Natural killer cell (primary cell): Measurements from ENCODE around the gene CEP112. TPM values are rescaled to one million over a fixed set of nuclear protein-coding genes. Genes with fewer than 3 reads are reported as not detected.

Source experiments
- ATAC-seq, 3 donors: fragments of 150-1000 bp in 2 of 3; fragments of 200-7000 bp in 1 of 3; cut with Tn5 transposase; 1 replicate in 1 of 3; 2 replicates in 2 of 3; pipeline ENCODE4 v1.10.0; 2021; ENCODE audit warnings: mild to moderate bottlenecking in 2 of 3, moderate library complexity in 2 of 3
- DNase-seq, 2 donors: peaks; one replicate each; pipeline versions ENCODE4 v3.0.0 to v3.0.0-alpha.2; 2013 to 2021; ENCODE audit warnings: mixed read lengths in 1 of 2
- H3K27ac ChIP-seq: one replicate; pipeline ENCODE4 v1.5.1; 2013; ENCODE audit warnings: mild to moderate bottlenecking, low read length
- H3K27me3 ChIP-seq: one replicate; pipeline ENCODE4 v1.6.1; 2013; ENCODE audit warnings: low read length; ENCODE audit not compliant: control insufficient read depth, insufficient read depth
- H3K36me3 ChIP-seq: one replicate; pipeline ENCODE4 v1.6.1; 2013; ENCODE audit warnings: low read length; ENCODE audit not compliant: control insufficient read depth, insufficient read depth
- H3K4me1 ChIP-seq: one replicate; pipeline ENCODE4 v1.6.1; 2013; ENCODE audit warnings: low read length; ENCODE audit not compliant: control insufficient read depth, insufficient read depth
- H3K4me3 ChIP-seq: one replicate; pipeline ENCODE4 v1.5.1; 2013; ENCODE audit warnings: low read length
- H3K9me3 ChIP-seq: one replicate; pipeline ENCODE4 v1.6.1; 2013; ENCODE audit warnings: low read length; ENCODE audit not compliant: control insufficient read depth, insufficient read depth
- H3K27ac Mint-ChIP-seq, 2 donors: one replicate each; pipeline ENCODE4 v1.8.0; 2022; ENCODE audit warnings: mild to moderate bottlenecking in 2 of 2, mixed read lengths in 2 of 2, moderate library complexity in 1 of 2
- H3K27me3 Mint-ChIP-seq, 2 donors: one replicate each; pipeline ENCODE4 v1.8.0; 2022; ENCODE audit warnings: low read depth in 2 of 2, mixed read lengths in 2 of 2
- H3K36me3 Mint-ChIP-seq: one replicate; pipeline ENCODE4 v1.8.0; 2022; ENCODE audit warnings: mixed read lengths
- H3K4me1 Mint-ChIP-seq, 2 donors: one replicate each; pipeline ENCODE4 v1.8.0; 2022; ENCODE audit warnings: mixed read lengths in 2 of 2
- H3K4me3 Mint-ChIP-seq: one replicate; pipeline ENCODE4 v1.8.0; 2022; ENCODE audit warnings: mild to moderate bottlenecking, moderate library complexity, mixed read lengths
- H3K9me3 Mint-ChIP-seq, 2 donors: one replicate each; pipeline ENCODE4 v1.8.0; 2022; ENCODE audit warnings: mixed read lengths in 2 of 2
- CTCF ChIP-seq: fragments of 200-600 bp; IDR thresholded peaks from one replicate; pipeline ENCODE4 v1.8.0; 2022; ENCODE audit warnings: antibody characterized with exemption
- WGBS: methylation state at CpG from one replicate; pipeline ENCODE4 v1.1.7; 2013; ENCODE audit warnings: missing lambda C conversion rate; ENCODE audit not compliant: insufficient coverage; 5-methylcytosine and 5-hydroxymethylcytosine counted together
- intact Hi-C: fragments of 100-400 bp; cut with micrococcal nuclease; formaldehyde crosslinking; loops from one replicate; pipeline ENCODE4 v1.14.2; 2022
- total RNA-seq, 4 donors: library from RNA; stranded (reverse); fragments of 120-200 nt in 1 of 4; gene quantifications; one replicate each; pipeline versions ENCODE4 v1.2.3 to v1.2.4, GENCODE V29; 2013 to 2022

The CEP112 gene
- total RNA-seq, 3 donors from 2014 or later (not counting 1 experiment from before 2014, with no cell fraction given): 0.60 to 1.1 (median 0.85) TPM

- Histone ChIP-seq H3K4me1 (no peaks in the 10 kb centered on the region), H3K4me3 (no peak overlapping the region), H3K36me3 (no peaks in the 10 kb centered on the region), H3K9me3 (no peaks in the 10 kb centered on the region), H3K27ac (no peak overlapping the region), H3K27me3 (no peaks in the 10 kb centered on the region)
- H3K36me3 Mint-ChIP-seq: no peaks in the 10 kb centered on the region
- DNase-seq: no peak
- H3K4me1 Mint-ChIP-seq: no peaks in the 10 kb centered on the region
- no peak for TF ChIP-seq CTCF
- H3K27me3 Mint-ChIP-seq: peaks cover 13 to 14% of the 10 kb centered on the region in 2 donors
- H3K9me3 Mint-ChIP-seq: peaks cover under 1 to 3% of the 10 kb centered on the region in 2 donors
- H3K4me3 Mint-ChIP-seq: no peak overlapping the region
- intact Hi-C loops: no loop called here
- no peak overlapping the region for H3K27ac Mint-ChIP-seq
- no peak for ATAC-seq
- WGBS: 92% methylated on average over 3 of the region's 3 CpGs
Measured at GRCh38 chr17:65655706-65656105, 536.2 kb downstream of the CEP112 start.

- Mint-ChIP-seq H3K27ac (no peak overlapping the region), H3K27me3 (peaks cover 0 to 21% of the 10 kb centered on the region in 2 donors), H3K4me1 (no peaks in the 10 kb centered on the region), H3K9me3 (peaks cover 3 to 4% of the 10 kb centered on the region in 2 donors), H3K4me3 (no peak overlapping the region), H3K36me3 (no peaks in the 10 kb centered on the region)
- H3K4me3 ChIP-seq: no peak overlapping the region
- intact Hi-C loops: no loop called here
- no peaks in the 10 kb centered on the region for H3K4me1 ChIP-seq
- no peak for TF ChIP-seq CTCF
- H3K27me3 ChIP-seq: no peaks in the 10 kb centered on the region
- H3K27ac ChIP-seq: no peak overlapping the region
- DNase-seq (no peak), ATAC-seq (no peak)
- H3K9me3 ChIP-seq: peaks cover 6% of the 10 kb centered on the region
- WGBS: 86% methylated on average over 1 of the region's 1 CpG
- H3K36me3 ChIP-seq: no peaks in the 10 kb centered on the region
Measured at GRCh38 chr17:65644545-65644944, 547.4 kb downstream of the CEP112 start.

GRCh38 chr17:65638221-65638975 lies 553.5 kb downstream of the CEP112 start:
- TF ChIP-seq CTCF: no peak
- no peak overlapping the region for H3K4me3 ChIP-seq
- no peaks in the 10 kb centered on the region for H3K9me3 ChIP-seq
- intact Hi-C loops: no loop called here
- Mint-ChIP-seq H3K9me3 (peaks cover 0 to 2% of the 10 kb centered on the region in 2 donors), H3K4me3 (no peak overlapping the region), H3K27me3 (peaks cover 2 to 13% of the 10 kb centered on the region in 2 donors), H3K27ac (no peak overlapping the region), H3K4me1 (no peaks in the 10 kb centered on the region), H3K36me3 (no peaks in the 10 kb centered on the region)
- ATAC-seq (no peak), DNase-seq (no peak)
- H3K27ac ChIP-seq: no peak overlapping the region
- no peaks in the 10 kb centered on the region for H3K36me3 ChIP-seq
- WGBS: 96% methylated on average over 8 of the region's 9 CpGs
- H3K4me1 ChIP-seq: no peaks in the 10 kb centered on the region
- no peaks in the 10 kb centered on the region for H3K27me3 ChIP-seq

- Mint-ChIP-seq H3K36me3 (no peaks in the 10 kb centered on the region), H3K27ac (no peak overlapping the region), H3K27me3 (peaks cover 2 to 19% of the 10 kb centered on the region in 2 donors), H3K9me3 (peaks cover 0 to 2% of the 10 kb centered on the region in 2 donors), H3K4me3 (no peak overlapping the region), H3K4me1 (no peaks in the 10 kb centered on the region)
- Histone ChIP-seq H3K9me3 (no peaks in the 10 kb centered on the region), H3K27me3 (no peaks in the 10 kb centered on the region), H3K27ac (no peak overlapping the region), H3K4me1 (no peaks in the 10 kb centered on the region), H3K36me3 (no peaks in the 10 kb centered on the region), H3K4me3 (no peak overlapping the region)
- ATAC-seq: no peak
- 92% methylated on average over 3 of the region's 3 CpGs for WGBS
- TF ChIP-seq CTCF: no peak
- intact Hi-C loops: no loop called here
- DNase-seq: no peak
Measured at GRCh38 chr17:65637786-65638185, 554.1 kb downstream of the CEP112 start.
